Heart left ventricle (tissue), 16 donors: ENCODE data around the gene NPR3. TPM values are rescaled to one million over a fixed set of nuclear protein-coding genes. Genes with fewer than 3 reads are reported as not detected.

Experiments used
- ATAC-seq, 4 donors: fragments of 200-7000 bp; cut with Tn5 transposase; one replicate each; pipeline ENCODE4 v1.9.1; 2020 to 2022; ENCODE audit warnings: moderate library complexity in 4 of 4, mild to moderate bottlenecking in 3 of 4, moderate number of reproducible peaks in 1 of 4
- DNase-seq, 5 donors: peaks; one replicate each; pipeline ENCODE4 v3.0.0-alpha.2; 2020
- H3K27ac ChIP-seq, 12 donors: fragments of 200-600 bp; sonication (generic) in 4 of 12; one replicate each; pipeline versions ENCODE4 v1.5.0 to v1.8.0; 2016 to 2022; ENCODE audit warnings: mild to moderate bottlenecking in 2 of 12
- H3K27me3 ChIP-seq, 9 donors: fragments of 200-600 bp; sonication (generic) in 2 of 9; one replicate each; pipeline versions ENCODE4 v1.5.1 to v1.8.0; 2016 to 2022; ENCODE audit warnings: mild to moderate bottlenecking in 3 of 9
- H3K36me3 ChIP-seq, 9 donors: fragments of 200-600 bp; sonication (generic) in 2 of 9; one replicate each; pipeline versions ENCODE4 v1.5.0 to v1.8.0; 2018 to 2022; ENCODE audit warnings: mild to moderate bottlenecking in 2 of 9
- H3K4me1 ChIP-seq, 12 donors: fragments of 200-600 bp; sonication (generic) in 4 of 12; one replicate each; pipeline versions ENCODE4 v1.5.0 to v1.8.0; 2016 to 2022; ENCODE audit warnings: mild to moderate bottlenecking in 3 of 12
- H3K4me3 ChIP-seq, 12 donors: fragments of 200-600 bp; sonication (generic) in 4 of 12; one replicate each; pipeline versions ENCODE4 v1.5.0 to v1.8.0; 2017 to 2022; ENCODE audit warnings: mild to moderate bottlenecking in 9 of 12, moderate library complexity in 4 of 12
- H3K9me3 ChIP-seq, 12 donors: fragments of 200-600 bp; sonication (generic) in 4 of 12; one replicate each; pipeline versions ENCODE4 v1.5.0 to v1.8.0; 2016 to 2022; ENCODE audit warnings: mild to moderate bottlenecking in 1 of 12
- CTCF ChIP-seq, 12 donors: fragments of 200-600 bp; sonication (generic) in 4 of 12; IDR thresholded peaks; one replicate each; pipeline versions ENCODE4 v1.5.0 to v1.8.0; 2018 to 2022; ENCODE audit warnings: antibody characterized with exemption in 12 of 12, mild to moderate bottlenecking in 5 of 12
- POLR2A ChIP-seq, 2 donors: fragments of 450-650 bp; IDR thresholded peaks; one replicate each; pipeline ENCODE4 v1.6.1; 2017; ENCODE audit warnings: antibody characterized with exemption in 2 of 2, mild to moderate bottlenecking in 2 of 2, moderate library complexity in 2 of 2
- WGBS, 4 donors: extraction: QIAGEN DNeasy Blood & Tissue Kit in 2 of 4; methylation state at CpG; one replicate each; pipeline versions ENCODE4 v1.1.5 to v1.1.7; 2013 to 2018; 5-methylcytosine and 5-hydroxymethylcytosine counted together
- intact Hi-C, 10 donors: fragments of 100-400 bp; cut with DNase I; formaldehyde crosslinking; loops; one replicate each; pipeline versions ENCODE4 v1.11.1 to v1.14.2; 2022
- polyA plus RNA-seq, 2 donors: library from polyadenylated mRNA; stranded (reverse); fragments of 200-250 nt; gene quantifications; one replicate each; pipeline ENCODE4 v1.2.3, GENCODE V29; 2013
- total RNA-seq, 9 donors: library from RNA; depleted of rRNA in 2 of 9; stranded (reverse); fragments of >200 nt in 2 of 9; fragmentation: NEBNext Ultra II Directional in 3 of 9; extraction: Animal tissue kit (Norgen Biotek cat#: 25700) in 3 of 9; gene quantifications; one replicate each; pipeline versions ENCODE4 v1.1.0 to v1.2.4, GENCODE V29; 2016 to 2023
- donor health status: ischemic (EF 13 %, LVEDD 7.1; RV severe dilation, severe dysfunction).
- donor health status: healthy with polysubstance abuse.
- donor health status: DM: no; HTN: yes; CAD: no.
- donor health status: DM: no; HTN: no; CAD: no.
- donor health status: ischemic (EF 25% LVEDD 6.9; RV normal size, moderate dysfunction).
- donor health status: ischemic (EF 25% LVEDD 5.7; RV mildly dilated, moderate dysfunction).
- donor health status: healthy.
- donor health status: DM: yes; HTN: yes; CAD: no.
- donor health status: ischemic (EF 35%, LVEDD 5.7; RV mildly dilated, moderate dysfunction).
- donor health status: nonischemic (EF 11% LVEDD 7.7; RV severe dilation, severe dysfunction).
- donor health status: DM: yes; HTN: yes; CAD: no.
- donor health status: PGD.
- donor health status: ischemic (EF 29% LVEDD 5.4; RV normal size, mild dysfunction).
- donor health status: nonischemic (EF 23%, LVEDD 6.1; RV moderate dilation, normal function).

The NPR3 gene
- total and polyA plus RNA-seq, 11 donors, result 8.8 to 127 (median 32.7) TPM

GRCh38 chr5:32836176-32836575 is 125.1 kb downstream of the NPR3 start:
- TF ChIP-seq POLR2A (IDR thresholded peaks at IDR 0.05), result no peak
- TF ChIP-seq CTCF (IDR thresholded peaks at IDR 0.05), result no peak
- H3K4me1 ChIP-seq, result peaks cover 0 to 7% (median 0%) of the 10 kb centered on the region in 12 donors
- no peak for DNase-seq
- no peak overlapping the region for H3K4me3 ChIP-seq
- no peaks in the 10 kb centered on the region for H3K9me3 ChIP-seq
- WGBS, 4 donors, result 67 to 80% (median 76%) methylated on average over 5 of the region's 5 CpGs
- H3K36me3 ChIP-seq, result no peaks in the 10 kb centered on the region
- no peak for ATAC-seq
- H3K27ac ChIP-seq, result no peak overlapping the region
- intact Hi-C loops, result loop anchor here in 1 of 10 donors (5.0 kb wide), 1 partner anchor 536 kb away; no protein-coding TSS in a partner anchor
- no peaks in the 10 kb centered on the region for H3K27me3 ChIP-seq

- 81 to 89% (median 88%) methylated on average over 4 of the region's 4 CpGs for WGBS, 4 donors
- Histone ChIP-seq H3K4me3 (no peak overlapping the region), H3K9me3 (no peaks in the 10 kb centered on the region), H3K27me3 (no peaks in the 10 kb centered on the region), H3K27ac (no peak overlapping the region), H3K4me1 (peaks cover 0 to 7% (median 0%) of the 10 kb centered on the region in 12 donors), H3K36me3 (no peaks in the 10 kb centered on the region)
- ATAC-seq (no peak), DNase-seq (no peak)
- intact Hi-C loops, result loop anchor here in 1 of 10 donors (5.0 kb wide), 1 partner anchor 535 kb away; no protein-coding TSS in a partner anchor
- TF ChIP-seq POLR2A (IDR thresholded peaks at IDR 0.05), result no peak
- TF ChIP-seq CTCF (IDR thresholded peaks at IDR 0.05), result no peak
Observed at GRCh38 chr5:32837211-32837610, 126.1 kb downstream of the NPR3 start.

GRCh38 chr5:32839106-32839505 is 128.0 kb downstream of the NPR3 start:
- no peak for TF ChIP-seq CTCF (IDR thresholded peaks at IDR 0.05)
- TF ChIP-seq POLR2A (IDR thresholded peaks at IDR 0.05), result no peak
- no peaks in the 10 kb centered on the region for H3K27me3 ChIP-seq
- DNase-seq (no peak), ATAC-seq (no peak)
- H3K4me1 ChIP-seq, result peaks cover 0 to 8% (median 0%) of the 10 kb centered on the region in 12 donors
- H3K9me3 ChIP-seq, result no peaks in the 10 kb centered on the region
- no peak overlapping the region for H3K27ac ChIP-seq
- H3K4me3 ChIP-seq, result no peak overlapping the region
- WGBS, 4 donors, result 75 to 88% (median 82%) methylated on average over 2 of the region's 2 CpGs
- no peaks in the 10 kb centered on the region for H3K36me3 ChIP-seq
- intact Hi-C loops, result loop anchor here in 1 of 10 donors (5.0 kb wide), 1 partner anchor 533 kb away; no protein-coding TSS in a partner anchor

- WGBS, 4 donors, result 88 to 91% (median 91%) methylated on average over 3 of the region's 3 CpGs
- Histone ChIP-seq H3K4me1 (peaks cover 0 to 8% (median 0%) of the 10 kb centered on the region in 12 donors), H3K27ac (no peak overlapping the region), H3K27me3 (no peaks in the 10 kb centered on the region), H3K36me3 (no peaks in the 10 kb centered on the region), H3K4me3 (no peak overlapping the region), H3K9me3 (no peaks in the 10 kb centered on the region)
- TF ChIP-seq POLR2A (IDR thresholded peaks at IDR 0.05) (no peak), CTCF (IDR thresholded peaks at IDR 0.05) (no peak)
- intact Hi-C loops, result loop anchor here in 2 of 10 donors (10.0 kb wide), 2 partner anchors 126 to 136 kb away; partner anchors contain the start of gene NPR3 (in 1 of the 2)
- ATAC-seq (no peak), DNase-seq (no peak)
Observed at GRCh38 chr5:32840606-32841005, 129.5 kb downstream of the NPR3 start.

Other genes starting within 250 kb of the NPR3 start
- 100 to 1,000 TPM; 118 to 244 (median 197) TPM for gene SUB1, start 125.8 kb upstream of the NPR3 start, total RNA-seq
- gene SUB1, start 125.8 kb upstream of the NPR3 start, polyA plus RNA-seq, result 100 to 1,000 TPM; 127 to 146 TPM